GM12892 (cell line): ENCODE results near the gene LIMS2.

Experiments
- POLR2A ChIP-seq: IDR thresholded peaks from 2 replicates; pipeline ENCODE4 v1.6.1; 2011; ENCODE audit warnings: low read depth, low read length, control low read depth
- POLR2AphosphoS5 ChIP-seq: IDR thresholded peaks from 2 replicates; pipeline ENCODE4 v1.6.1; 2011; ENCODE audit warnings: low read depth, low read length, control low read depth
- TAF1 ChIP-seq: IDR thresholded peaks from 2 replicates; pipeline ENCODE4 v1.6.1; 2011; ENCODE audit warnings: low read depth, mild to moderate bottlenecking, control low read depth, low read length, borderline replicate concordance

DNA sequence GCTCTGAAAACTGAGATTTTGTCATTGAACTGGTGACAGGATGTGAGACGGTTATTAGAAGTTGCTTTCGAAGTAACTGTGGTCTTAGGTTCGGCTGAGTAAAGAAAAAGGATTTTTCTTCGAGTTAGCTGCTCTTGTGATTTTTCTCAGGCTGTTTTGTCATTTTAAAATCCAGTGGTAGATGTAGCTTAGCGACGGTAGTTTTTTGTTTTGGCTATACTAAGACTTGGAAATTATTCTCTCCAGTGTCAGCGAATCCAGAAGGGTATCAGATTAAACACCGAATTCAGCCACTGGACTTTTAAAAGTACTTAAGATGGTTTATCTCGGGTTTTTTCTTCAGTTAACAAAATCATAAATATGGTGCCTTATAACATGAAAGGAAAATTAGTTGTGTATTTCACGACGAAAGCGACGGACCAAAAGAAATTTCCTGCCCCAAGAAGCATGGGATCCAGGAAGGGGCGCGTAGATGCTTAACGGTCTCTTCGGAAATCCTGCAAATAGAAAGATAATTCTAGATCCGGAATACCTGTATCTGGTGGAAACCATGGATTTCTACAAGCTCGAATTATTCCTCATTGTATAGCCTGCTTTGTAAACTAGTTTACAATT, 27.2 kb upstream of the LIMS2 start:
- TF ChIP-seq TAF1, result no peak
- TF ChIP-seq POLR2AphosphoS5, result no peak; the same call in 1 of the 2 replicates
- TF ChIP-seq POLR2A, result no peak
